ENCODE measurements around the gene PTDSS2. TPM values are rescaled to one million over a fixed set of nuclear protein-coding genes. Genes with fewer than 3 reads are reported as not detected.

The PTDSS2 gene
- total and polyA plus RNA-seq, 7 donors, result 11.8 to 26.0 (median 19.6) TPM

- no peak overlapping the region for H3K27ac ChIP-seq
- ATAC-seq (no peak), DNase-seq (peak; percentile 18 to 42)
- no peaks in the 10 kb centered on the region for H3K4me1 ChIP-seq
- TF ChIP-seq CTCF (IDR thresholded peaks at IDR 0.05), result no peak
- intact Hi-C loops (cut with DNase I), result no loop called here
- H3K27me3 ChIP-seq (ENCODE audit: insufficient read depth in 3 of 3, low read length in 2 of 3), result peaks cover 0 to 53% (median 26%) of the 10 kb centered on the region in 3 donors
- no peaks in the 10 kb centered on the region for H3K36me3 ChIP-seq (ENCODE audit: insufficient read depth in 1 of 2, low read depth in 1 of 2)
- no peak overlapping the region for H3K4me3 ChIP-seq
- H3K9me3 ChIP-seq, result no peaks in the 10 kb centered on the region
- WGBS, 3 donors, result 48 to 57% (median 54%) methylated on average over 13 of the region's 13 CpGs
Measured at GRCh38 chr11:441043-441417, 9.0 kb upstream of the PTDSS2 start.

GRCh38 chr11:441418-442274 is 8.4 kb upstream of the PTDSS2 start, which contains the start of gene ANO9:
TSS of gene ANO9 (minus strand) at chr11:442011. CDS start at chr11:441926, 85 bp downstream.
- H3K4me3 ChIP-seq, result no peak within 1 kb of the TSS
- WGBS, 3 donors, result 12 to 14% (median 13%) methylated on average over 29 to 35 of the region's 35 CpGs
- intact Hi-C loops (cut with DNase I), result no loop called here
- H3K9me3 ChIP-seq, result no peaks in the 10 kb centered on the region
- ATAC-seq (no peak), DNase-seq (peak; percentile 16 to 46)
- no peak for TF ChIP-seq CTCF (IDR thresholded peaks at IDR 0.05)
- no peaks in the 10 kb centered on the region for H3K36me3 ChIP-seq (ENCODE audit: insufficient read depth in 1 of 2, low read depth in 1 of 2)
- no peak within 1 kb of the TSS for H3K27ac ChIP-seq
- H3K27me3 ChIP-seq (ENCODE audit: insufficient read depth in 3 of 3, low read length in 2 of 3), result peaks cover 0 to 53% (median 26%) of the 10 kb centered on the region in 3 donors
- H3K4me1 ChIP-seq, result no peaks in the 10 kb centered on the region

GRCh38 chr11:442611-443081 is 7.4 kb upstream of the PTDSS2 start:
- peaks cover 0 to 53% (median 24%) of the 10 kb centered on the region in 3 donors for H3K27me3 ChIP-seq (ENCODE audit: insufficient read depth in 3 of 3, low read length in 2 of 3)
- no peaks in the 10 kb centered on the region for H3K36me3 ChIP-seq (ENCODE audit: insufficient read depth in 1 of 2, low read depth in 1 of 2)
- TF ChIP-seq CTCF (IDR thresholded peaks at IDR 0.05), result no peak
- no peaks in the 10 kb centered on the region for H3K4me1 ChIP-seq
- DNase-seq (peak; percentile 10 to 51), ATAC-seq (no peak)
- 27 to 38% (median 38%) methylated on average over 15 to 16 of the region's 16 CpGs for WGBS, 3 donors
- intact Hi-C loops (cut with DNase I), result no loop called here
- no peaks in the 10 kb centered on the region for H3K9me3 ChIP-seq
- H3K27ac ChIP-seq, result no peak overlapping the region
- H3K4me3 ChIP-seq, result no peak overlapping the region

GRCh38 chr11:443542-444199 is 6.4 kb upstream of the PTDSS2 start:
- Histone ChIP-seq H3K27ac (no peak overlapping the region), H3K9me3 (no peaks in the 10 kb centered on the region), H3K27me3 (ENCODE audit: insufficient read depth in 3 of 3, low read length in 2 of 3) (peaks cover 0 to 53% (median 22%) of the 10 kb centered on the region in 3 donors), H3K4me1 (peaks cover 4% of the 10 kb centered on the region), H3K4me3 (no peak overlapping the region), H3K36me3 (ENCODE audit: insufficient read depth in 1 of 2, low read depth in 1 of 2) (no peaks in the 10 kb centered on the region)
- ATAC-seq (no peak), DNase-seq (peak in 1 of 2 donors; percentile 47)
- intact Hi-C loops (cut with DNase I), result no loop called here
- no peak for TF ChIP-seq CTCF (IDR thresholded peaks at IDR 0.05)
- WGBS, 3 donors, result 45 to 56% (median 54%) methylated on average over 16 of the region's 16 CpGs

Data from psoas muscle (tissue), 8 donors.